Epithelial cell of esophagus (primary cell): ENCODE data around the gene BOD1L2.

ENCODE experiments used
- DNase-seq: peaks from one replicate; pipeline ENCODE4 v3.0.0; 2010; ENCODE audit warnings: low read depth
- H3K4me3 ChIP-seq: 2 replicates; pipeline ENCODE4 v1.5.1; 2011; ENCODE audit warnings: mild to moderate bottlenecking, low read length, control low read depth
- TF ChIP-seq, protein P1 (sequence below): IDR thresholded peaks from 2 replicates; pipeline ENCODE4 v1.5.1; 2011; ENCODE audit warnings: low read depth, mild to moderate bottlenecking, low read length, control low read depth, inconsistent platforms; ENCODE audit not compliant: insufficient read depth; ENCODE audit errors: missing control alignments

The BOD1L2 gene

GRCh38 chr18:57150081-57150480 lies 3.2 kb downstream of the BOD1L2 start:
- DNase-seq: no peak
- TF ChIP-seq, protein P1, sequence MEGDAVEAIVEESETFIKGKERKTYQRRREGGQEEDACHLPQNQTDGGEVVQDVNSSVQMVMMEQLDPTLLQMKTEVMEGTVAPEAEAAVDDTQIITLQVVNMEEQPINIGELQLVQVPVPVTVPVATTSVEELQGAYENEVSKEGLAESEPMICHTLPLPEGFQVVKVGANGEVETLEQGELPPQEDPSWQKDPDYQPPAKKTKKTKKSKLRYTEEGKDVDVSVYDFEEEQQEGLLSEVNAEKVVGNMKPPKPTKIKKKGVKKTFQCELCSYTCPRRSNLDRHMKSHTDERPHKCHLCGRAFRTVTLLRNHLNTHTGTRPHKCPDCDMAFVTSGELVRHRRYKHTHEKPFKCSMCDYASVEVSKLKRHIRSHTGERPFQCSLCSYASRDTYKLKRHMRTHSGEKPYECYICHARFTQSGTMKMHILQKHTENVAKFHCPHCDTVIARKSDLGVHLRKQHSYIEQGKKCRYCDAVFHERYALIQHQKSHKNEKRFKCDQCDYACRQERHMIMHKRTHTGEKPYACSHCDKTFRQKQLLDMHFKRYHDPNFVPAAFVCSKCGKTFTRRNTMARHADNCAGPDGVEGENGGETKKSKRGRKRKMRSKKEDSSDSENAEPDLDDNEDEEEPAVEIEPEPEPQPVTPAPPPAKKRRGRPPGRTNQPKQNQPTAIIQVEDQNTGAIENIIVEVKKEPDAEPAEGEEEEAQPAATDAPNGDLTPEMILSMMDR: no peak
- H3K4me3 ChIP-seq: no peak overlapping the region

- TF ChIP-seq, protein P1: no peak
- H3K4me3 ChIP-seq: no peak overlapping the region
- DNase-seq: no peak
These were observed 3.9 kb downstream of the BOD1L2 start for GRCh38 chr18:57150828-57151227.

GRCh38 chr18:57154191-57154830 lies 7.4 kb downstream of the BOD1L2 start:
- no peak overlapping the region for H3K4me3 ChIP-seq
- DNase-seq: no peak
- TF ChIP-seq, protein P1: no peak

DNA sequence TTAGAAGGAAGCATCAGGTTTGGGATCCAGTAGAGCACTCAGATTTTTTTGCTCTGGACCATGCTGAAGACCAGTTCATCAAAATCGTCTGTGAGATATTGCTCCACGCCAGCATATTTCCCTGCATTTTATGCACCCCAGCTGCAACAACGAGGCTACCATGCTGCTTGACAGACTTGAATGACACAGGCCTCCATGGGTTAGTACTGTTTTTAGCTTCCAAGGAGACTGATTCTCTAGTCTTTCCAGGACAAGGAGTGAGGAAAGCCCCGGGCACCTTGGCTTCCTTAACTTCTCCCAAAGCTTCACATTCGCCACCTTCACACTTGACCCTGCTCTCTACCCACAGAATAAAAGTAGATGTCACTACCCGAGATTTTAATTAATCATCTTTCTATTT lies 17.5 kb downstream of the BOD1L2 start:
- TF ChIP-seq, protein P1: no peak
- DNase-seq: no peak
- no peak overlapping the region for H3K4me3 ChIP-seq

DNA sequence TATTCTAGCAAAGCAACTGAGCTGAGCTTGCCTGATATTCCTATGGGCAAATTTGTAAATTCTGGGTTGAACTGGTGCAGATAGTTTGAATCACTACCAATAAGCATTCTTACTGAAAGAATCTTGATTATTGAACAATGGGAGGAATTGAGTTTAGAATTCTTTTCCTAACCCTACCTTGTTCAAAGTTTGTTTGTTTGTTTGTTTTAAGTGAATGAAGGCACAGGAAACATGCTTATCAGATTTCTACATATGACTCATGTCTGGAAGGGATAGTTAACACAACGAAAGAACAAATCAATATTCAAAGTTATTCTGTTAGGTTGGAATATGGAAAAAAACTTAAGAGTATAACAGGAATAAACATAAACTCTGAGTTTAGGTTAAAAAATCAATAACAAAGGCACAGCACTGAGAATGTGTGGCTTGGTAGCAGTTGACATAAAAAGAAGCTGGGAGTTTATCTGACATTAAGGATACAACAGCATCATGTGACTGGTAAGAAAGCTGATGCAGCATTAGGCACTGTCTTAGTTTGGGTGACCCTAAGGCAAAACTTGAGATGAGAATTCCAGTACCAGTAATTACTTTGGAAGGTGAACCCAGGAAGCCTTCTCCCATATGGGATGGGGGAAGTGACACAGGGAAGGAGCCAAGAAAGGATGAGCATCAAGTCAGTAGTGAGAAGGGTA lies 20.9 kb downstream of the BOD1L2 start:
- TF ChIP-seq, protein P1: no peak
- DNase-seq: no peak
- H3K4me3 ChIP-seq: no peak overlapping the region

- DNase-seq: no peak
- H3K4me3 ChIP-seq: no peak overlapping the region
- TF ChIP-seq, protein P1: no peak
These were observed 24.1 kb downstream of the BOD1L2 start for GRCh38 chr18:57171026-57171425.

- H3K4me3 ChIP-seq: no peak overlapping the region
- DNase-seq: no peak
- TF ChIP-seq, protein P1: no peak
These were observed 28.6 kb downstream of the BOD1L2 start for GRCh38 chr18:57175532-57175931.
